WERI-Rb-1 (cell line): Measurements from ENCODE around the gene KLC1.

ENCODE experiments used
- DNase-seq: peaks from one replicate; pipeline ENCODE4 v3.0.0-alpha.2; 2020
- H3K27ac ChIP-seq: fragments of 250-450 bp; sonication (Bioruptor Pico); 2 replicates; pipeline ENCODE4 v1.5.1; 2020; ENCODE audit warnings: mild to moderate bottlenecking, moderate library complexity
- H3K27me3 ChIP-seq: fragments of 250-450 bp; sonication (Bioruptor Pico); 2 replicates; pipeline ENCODE4 v1.5.1; 2021; ENCODE audit warnings: mild to moderate bottlenecking, low read depth, moderate library complexity; ENCODE audit not compliant: insufficient read depth, severe bottlenecking
- H3K36me3 ChIP-seq: fragments of 250-450 bp; sonication (Bioruptor Pico); 2 replicates; pipeline ENCODE4 v1.5.1; 2020; ENCODE audit warnings: mild to moderate bottlenecking, moderate library complexity
- H3K4me3 ChIP-seq: 2 replicates; pipeline ENCODE4 v1.5.1; 2011; ENCODE audit warnings: low read depth, mild to moderate bottlenecking, control low read depth, low read length
- H3K9me3 ChIP-seq: fragments of 250-450 bp; sonication (Bioruptor Pico); 2 replicates; pipeline ENCODE4 v1.5.1; 2021; ENCODE audit warnings: mild to moderate bottlenecking, moderate library complexity; ENCODE audit not compliant: severe bottlenecking
- TF ChIP-seq, protein P1 (sequence below): IDR thresholded peaks from 2 replicates; pipeline ENCODE4 v1.5.1; 2011; ENCODE audit warnings: low read depth, mild to moderate bottlenecking, control low read depth, inconsistent platforms, low read length

Gene KLC1

DNA sequence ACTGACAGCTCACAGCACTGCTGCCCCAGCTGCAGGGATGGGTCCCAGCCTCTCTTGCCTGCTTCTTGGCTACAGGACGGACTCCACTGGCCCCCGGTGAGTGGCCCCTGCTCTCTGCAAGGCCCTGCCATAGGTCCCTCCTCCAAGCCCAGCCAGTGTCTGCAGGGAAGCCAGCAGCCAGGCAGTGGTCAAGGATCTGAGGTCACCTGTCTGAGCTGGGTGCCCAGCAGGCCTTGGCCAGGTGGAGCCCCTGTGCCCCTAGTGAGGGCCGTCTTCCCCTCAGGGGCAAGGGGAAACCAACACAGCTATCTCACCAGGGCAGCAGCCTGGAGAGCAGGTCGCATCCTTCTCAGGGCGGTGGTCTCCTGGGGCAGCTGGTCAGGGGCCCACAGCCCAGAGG, 73.1 kb downstream of the KLC1 start:
- H3K27ac ChIP-seq, result no peak overlapping the region
- no peaks in the 10 kb centered on the region for H3K27me3 ChIP-seq
- H3K36me3 ChIP-seq, result peaks cover 93% of the 10 kb centered on the region
- H3K4me3 ChIP-seq, result no peak overlapping the region
- TF ChIP-seq, protein P1, sequence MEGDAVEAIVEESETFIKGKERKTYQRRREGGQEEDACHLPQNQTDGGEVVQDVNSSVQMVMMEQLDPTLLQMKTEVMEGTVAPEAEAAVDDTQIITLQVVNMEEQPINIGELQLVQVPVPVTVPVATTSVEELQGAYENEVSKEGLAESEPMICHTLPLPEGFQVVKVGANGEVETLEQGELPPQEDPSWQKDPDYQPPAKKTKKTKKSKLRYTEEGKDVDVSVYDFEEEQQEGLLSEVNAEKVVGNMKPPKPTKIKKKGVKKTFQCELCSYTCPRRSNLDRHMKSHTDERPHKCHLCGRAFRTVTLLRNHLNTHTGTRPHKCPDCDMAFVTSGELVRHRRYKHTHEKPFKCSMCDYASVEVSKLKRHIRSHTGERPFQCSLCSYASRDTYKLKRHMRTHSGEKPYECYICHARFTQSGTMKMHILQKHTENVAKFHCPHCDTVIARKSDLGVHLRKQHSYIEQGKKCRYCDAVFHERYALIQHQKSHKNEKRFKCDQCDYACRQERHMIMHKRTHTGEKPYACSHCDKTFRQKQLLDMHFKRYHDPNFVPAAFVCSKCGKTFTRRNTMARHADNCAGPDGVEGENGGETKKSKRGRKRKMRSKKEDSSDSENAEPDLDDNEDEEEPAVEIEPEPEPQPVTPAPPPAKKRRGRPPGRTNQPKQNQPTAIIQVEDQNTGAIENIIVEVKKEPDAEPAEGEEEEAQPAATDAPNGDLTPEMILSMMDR, result no peak
- no peak for DNase-seq
- no peaks in the 10 kb centered on the region for H3K9me3 ChIP-seq

DNA sequence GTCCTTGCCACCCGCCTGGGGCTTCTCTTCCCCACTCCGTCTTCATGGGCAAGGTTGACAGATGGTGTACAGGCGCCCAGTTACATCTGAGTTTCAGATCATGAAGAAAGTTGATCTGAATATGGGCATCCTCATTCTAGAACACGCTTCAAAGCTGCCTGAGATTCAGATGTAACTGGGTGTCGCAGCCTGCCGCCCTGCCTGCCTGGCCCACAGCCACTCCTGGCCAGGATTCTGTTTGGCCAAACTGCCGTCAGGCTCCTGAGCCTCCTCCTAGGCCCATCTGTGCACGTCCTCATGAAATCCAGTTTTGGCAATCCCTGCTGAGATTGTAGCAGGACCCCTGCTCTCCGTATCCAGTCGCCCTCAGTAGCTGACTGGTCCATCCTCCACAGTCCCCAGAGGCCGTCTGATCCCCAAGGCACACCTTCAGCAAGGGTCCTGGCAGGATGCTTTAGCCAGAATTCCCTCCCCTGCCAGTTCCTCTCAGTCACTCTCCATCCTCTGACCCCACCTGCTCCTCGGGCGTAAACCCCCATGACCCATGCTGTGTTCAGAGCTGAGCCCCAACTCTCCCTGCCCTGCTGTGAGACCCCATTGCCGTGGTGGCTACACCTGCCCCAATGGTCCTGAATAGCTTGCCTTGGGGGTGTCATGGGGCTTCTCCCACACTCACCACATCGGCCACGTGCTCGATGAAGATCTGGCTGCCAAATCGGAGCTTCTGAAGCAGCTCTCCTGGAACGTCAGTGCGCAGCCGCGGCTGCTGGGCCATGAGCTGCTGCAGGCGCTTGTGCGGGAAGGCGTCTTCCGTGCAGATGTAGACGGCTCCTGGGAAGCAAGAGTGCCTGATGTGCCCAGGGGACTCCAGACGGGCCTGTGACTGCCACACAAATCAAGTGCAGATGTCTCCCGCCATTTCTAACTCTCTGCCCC, 73.8 kb downstream of the KLC1 start:
- peaks cover 95% of the 10 kb centered on the region for H3K36me3 ChIP-seq

DNA sequence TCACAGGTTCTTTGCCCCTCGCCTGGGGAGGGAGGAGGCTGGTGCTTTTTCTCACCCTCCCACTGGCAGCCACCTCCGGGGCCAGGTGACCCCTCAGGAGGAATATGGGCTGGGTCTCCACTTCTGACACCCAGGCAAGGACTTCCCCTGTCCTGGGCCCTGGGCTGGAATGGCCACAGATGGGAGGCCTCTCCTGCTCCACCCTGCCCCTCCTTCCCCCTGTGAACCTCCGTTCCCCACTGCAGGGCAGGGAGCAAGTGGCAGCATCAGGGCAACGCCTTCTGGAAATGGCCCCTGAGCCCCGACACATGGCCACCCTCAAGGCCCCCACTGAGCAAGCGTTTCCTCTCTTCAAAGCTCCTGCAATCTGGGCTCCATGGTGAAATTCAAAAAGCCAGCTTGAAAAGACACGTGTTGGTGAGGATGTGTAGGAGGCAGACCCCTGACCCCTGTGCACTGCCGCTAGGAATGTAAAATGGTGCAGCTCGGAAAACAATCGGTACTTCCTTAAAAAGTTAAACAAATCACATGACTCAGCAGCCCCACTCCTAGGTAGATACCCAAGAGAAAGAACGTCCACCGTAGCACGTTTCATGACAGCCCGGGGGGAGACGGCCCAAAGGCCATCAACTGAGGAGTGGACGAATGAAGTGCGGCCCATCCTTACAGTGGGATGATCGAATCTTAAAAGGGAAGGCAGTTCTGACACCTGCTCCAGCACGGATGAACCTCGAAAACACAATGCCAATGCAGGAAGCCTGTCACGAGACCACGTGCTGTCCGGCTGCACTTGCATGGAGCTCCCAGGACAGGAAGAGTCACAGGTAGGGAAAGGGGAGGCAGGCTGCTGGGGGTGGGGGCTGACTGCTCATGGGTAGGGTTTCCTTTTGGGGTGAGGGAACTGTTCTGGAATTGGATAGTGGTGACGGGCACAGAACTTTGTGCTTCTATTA, 74.7 kb downstream of the KLC1 start:
- no peaks in the 10 kb centered on the region for H3K9me3 ChIP-seq
- DNase-seq, result no peak
- H3K4me3 ChIP-seq, result no peak overlapping the region
- H3K27me3 ChIP-seq, result no peaks in the 10 kb centered on the region
- H3K36me3 ChIP-seq, result peaks cover 95% of the 10 kb centered on the region
- H3K27ac ChIP-seq, result no peak overlapping the region
- TF ChIP-seq, protein P1, result no peak

More for the DNA sequence above, 73.8 kb downstream of the KLC1 start:
- TF ChIP-seq, protein P1, result no peak
- no peak overlapping the region for H3K27ac ChIP-seq
- no peak overlapping the region for H3K4me3 ChIP-seq
- no peak for DNase-seq
- no peaks in the 10 kb centered on the region for H3K9me3 ChIP-seq
- no peaks in the 10 kb centered on the region for H3K27me3 ChIP-seq

DNA sequence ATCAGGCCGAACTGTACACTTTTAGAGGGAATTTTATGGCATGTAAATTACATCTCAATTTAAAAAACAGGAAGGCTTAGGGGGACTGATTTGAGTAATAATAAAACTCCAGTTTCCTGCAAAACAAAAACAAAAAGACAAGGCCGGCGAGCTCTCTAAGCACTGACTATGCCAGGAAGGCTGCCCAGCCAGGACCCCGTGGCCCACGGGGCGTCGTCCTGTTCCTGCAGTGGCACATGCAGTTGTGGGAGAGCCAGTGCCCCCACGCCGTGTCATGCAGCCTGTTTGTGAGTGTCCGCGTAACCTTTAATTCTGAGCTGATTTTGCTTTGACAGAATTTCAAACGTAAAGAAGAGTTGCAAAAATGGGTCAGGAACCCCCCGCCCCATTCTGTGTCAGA, 75.7 kb downstream of the KLC1 start:
- no peak for DNase-seq
- Histone ChIP-seq H3K27me3 (no peaks in the 10 kb centered on the region), H3K27ac (no peak overlapping the region), H3K36me3 (peaks cover 95% of the 10 kb centered on the region), H3K9me3 (no peaks in the 10 kb centered on the region), H3K4me3 (no peak overlapping the region)
- TF ChIP-seq, protein P1, result no peak

DNA sequence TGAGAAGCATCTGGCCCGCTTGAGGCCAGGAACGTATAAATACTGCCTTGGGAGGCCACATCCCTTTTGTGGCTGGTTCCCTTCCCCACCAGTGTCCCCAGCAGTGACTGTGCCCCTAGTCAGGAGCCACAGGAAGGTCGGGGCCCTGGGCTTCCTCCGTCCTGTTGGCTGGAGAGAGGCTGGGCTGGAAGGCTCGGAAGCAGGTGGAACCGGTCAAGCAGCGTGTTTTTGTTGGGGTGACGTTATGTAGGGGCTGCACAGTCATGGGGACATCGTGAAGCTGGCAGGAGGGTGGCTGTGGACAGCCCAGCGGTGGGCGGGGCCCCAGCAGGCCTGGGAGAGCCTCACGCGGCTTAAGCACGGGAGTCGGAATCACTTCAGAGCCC, 76.1 kb downstream of the KLC1 start:
- Histone ChIP-seq H3K4me3 (no peak overlapping the region), H3K27ac (no peak overlapping the region), H3K36me3 (peaks cover 95% of the 10 kb centered on the region), H3K9me3 (no peaks in the 10 kb centered on the region), H3K27me3 (no peaks in the 10 kb centered on the region)
- DNase-seq, result no peak
- TF ChIP-seq, protein P1, result no peak
